Right lobe of liver (tissue), 6 donors: ENCODE data around the gene GJC2. TPM values are rescaled to one million over a fixed set of nuclear protein-coding genes. Genes with fewer than 3 reads are reported as not detected.

Source experiments
- ATAC-seq, 4 donors: fragments of 200-7000 bp; cut with Tn5 transposase; one replicate each; pipeline ENCODE4 v1.9.1; 2020; ENCODE audit warnings: mild to moderate bottlenecking in 4 of 4, moderate library complexity in 4 of 4
- DNase-seq, 3 donors: peaks; one replicate each; pipeline ENCODE4 v3.0.0-alpha.2; 2020
- H3K27ac ChIP-seq, 3 donors: fragments of 200-600 bp; one replicate each; pipeline ENCODE4 v1.8.0; 2022
- H3K27me3 ChIP-seq, 2 donors: fragments of 200-600 bp; one replicate each; pipeline ENCODE4 v1.8.0; 2022
- H3K36me3 ChIP-seq, 4 donors: fragments of 200-600 bp; sonication (generic) in 1 of 4; one replicate each; pipeline versions ENCODE4 v1.5.1 to v1.8.0; 2017 to 2022; ENCODE audit warnings: control low read depth in 1 of 4
- H3K4me1 ChIP-seq, 4 donors: fragments of 200-600 bp; sonication (generic) in 1 of 4; one replicate each; pipeline versions ENCODE4 v1.5.1 to v1.8.0; 2017 to 2022; ENCODE audit warnings: control low read depth in 1 of 4
- H3K4me3 ChIP-seq, 3 donors: fragments of 200-600 bp; one replicate each; pipeline ENCODE4 v1.8.0; 2022
- H3K9me3 ChIP-seq, 4 donors: fragments of 200-600 bp; sonication (generic) in 1 of 4; one replicate each; pipeline versions ENCODE4 v1.5.1 to v1.8.0; 2017 to 2022; ENCODE audit warnings: control low read depth in 1 of 4
- POLR2A ChIP-seq: fragments of 450-650 bp; IDR thresholded peaks from one replicate; pipeline ENCODE4 v1.6.1; 2017; ENCODE audit warnings: antibody characterized with exemption, mild to moderate bottlenecking
- WGBS: methylation state at CpG from one replicate; pipeline ENCODE4 v1.1.6; 2018; ENCODE audit warnings: low coverage, low lambda C conversion rate; ENCODE audit not compliant: insufficient coverage; ENCODE audit errors: missing lambda C conversion rate; 5-methylcytosine and 5-hydroxymethylcytosine counted together
- intact Hi-C, 2 donors: fragments of 100-400 bp; cut with DNase I; formaldehyde crosslinking; loops; one replicate each; pipeline versions ENCODE4 v1.11.2 to v1.14.1; 2022
- total RNA-seq, 6 experiments: library from RNA; depleted of rRNA in 2 of 6; stranded (reverse); fragments of >200 nt in 2 of 6; fragmentation: NEBNext Ultra II Directional in 3 of 6; extraction: Animal tissue kit (Norgen Biotek cat#: 25700) in 3 of 6; gene quantifications; one replicate each; pipeline versions ENCODE4 v1.1.0 to v1.2.4, GENCODE V29; 2016 to 2023
- TF ChIP-seq, protein P1 (sequence below), 4 donors: fragments of 200-600 bp in 3 of 4; fragments of 450-650 bp in 1 of 4; IDR thresholded peaks; one replicate each; pipeline versions ENCODE4 v1.5.1 to v1.8.0; 2016 to 2022; ENCODE audit warnings: antibody characterized with exemption in 4 of 4, mild to moderate bottlenecking in 2 of 4
- donor health status: DM: no; HTN: yes; CAD: no.
- donor health status: DM: no; HTN: no; CAD: no.
- donor health status: DM: no; HTN: no; CAD: no.
- donor health status: DM: no; HTN: yes; CAD: no.
- donor health status: DM: no; HTN: yes; CAD: no.

The GJC2 gene
- total RNA-seq, 6 experiments from 2014 or later, result 0.12 to 0.44 (median 0.16) TPM; not detected in 1

DNA sequence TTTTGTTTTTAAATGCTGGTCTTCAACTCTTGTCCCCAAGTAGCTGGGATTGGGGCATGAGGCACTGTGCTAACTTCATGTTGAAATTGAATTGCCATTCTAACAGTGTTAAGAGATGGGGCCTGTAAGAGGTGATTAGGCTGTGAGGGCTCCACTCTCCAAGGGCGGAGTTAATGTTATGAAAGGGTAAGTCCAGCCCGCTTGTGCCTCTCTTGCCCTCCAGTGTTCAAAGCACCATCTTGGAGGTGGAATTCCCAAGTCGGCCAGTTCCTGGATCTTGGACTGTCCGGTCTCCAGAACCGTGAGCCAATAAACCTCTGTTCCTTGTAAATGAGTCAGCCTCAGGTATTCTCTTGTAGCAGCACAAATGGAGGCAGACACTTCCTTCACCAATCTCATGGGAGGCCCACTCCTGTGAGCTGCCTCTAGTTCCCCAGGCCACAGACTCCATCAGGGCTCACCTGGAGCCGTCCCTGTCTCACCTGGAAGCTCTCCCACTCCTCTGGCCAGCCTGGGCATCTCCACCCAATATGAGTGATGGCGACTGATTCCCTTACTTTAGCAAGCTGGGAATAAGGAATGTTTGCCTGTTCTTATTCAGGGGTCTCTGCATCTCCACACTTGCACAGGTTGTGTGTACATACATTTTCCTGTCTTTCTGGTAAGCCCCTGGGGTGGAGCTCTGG, 31.4 kb downstream of the GJC2 start:
- intact Hi-C loops, result no loop called here
- WGBS, result 90% methylated on average over 2 of the region's 7 CpGs
- no peak overlapping the region for H3K27ac ChIP-seq
- no peaks in the 10 kb centered on the region for H3K9me3 ChIP-seq
- H3K36me3 ChIP-seq, result no peaks in the 10 kb centered on the region
- H3K27me3 ChIP-seq, result no peaks in the 10 kb centered on the region
- no peaks in the 10 kb centered on the region for H3K4me1 ChIP-seq
- ATAC-seq (no peak), DNase-seq (no peak)
- no peak overlapping the region for H3K4me3 ChIP-seq
- TF ChIP-seq, protein P1, sequence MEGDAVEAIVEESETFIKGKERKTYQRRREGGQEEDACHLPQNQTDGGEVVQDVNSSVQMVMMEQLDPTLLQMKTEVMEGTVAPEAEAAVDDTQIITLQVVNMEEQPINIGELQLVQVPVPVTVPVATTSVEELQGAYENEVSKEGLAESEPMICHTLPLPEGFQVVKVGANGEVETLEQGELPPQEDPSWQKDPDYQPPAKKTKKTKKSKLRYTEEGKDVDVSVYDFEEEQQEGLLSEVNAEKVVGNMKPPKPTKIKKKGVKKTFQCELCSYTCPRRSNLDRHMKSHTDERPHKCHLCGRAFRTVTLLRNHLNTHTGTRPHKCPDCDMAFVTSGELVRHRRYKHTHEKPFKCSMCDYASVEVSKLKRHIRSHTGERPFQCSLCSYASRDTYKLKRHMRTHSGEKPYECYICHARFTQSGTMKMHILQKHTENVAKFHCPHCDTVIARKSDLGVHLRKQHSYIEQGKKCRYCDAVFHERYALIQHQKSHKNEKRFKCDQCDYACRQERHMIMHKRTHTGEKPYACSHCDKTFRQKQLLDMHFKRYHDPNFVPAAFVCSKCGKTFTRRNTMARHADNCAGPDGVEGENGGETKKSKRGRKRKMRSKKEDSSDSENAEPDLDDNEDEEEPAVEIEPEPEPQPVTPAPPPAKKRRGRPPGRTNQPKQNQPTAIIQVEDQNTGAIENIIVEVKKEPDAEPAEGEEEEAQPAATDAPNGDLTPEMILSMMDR (IDR thresholded peaks at IDR 0.05), result no peak

GRCh38 chr1:228181645-228182034, 31.9 kb downstream of the GJC2 start:
- Histone ChIP-seq H3K36me3 (no peaks in the 10 kb centered on the region), H3K9me3 (no peaks in the 10 kb centered on the region), H3K27ac (no peak overlapping the region), H3K27me3 (no peaks in the 10 kb centered on the region), H3K4me3 (no peak overlapping the region), H3K4me1 (no peaks in the 10 kb centered on the region)
- intact Hi-C loops, result no loop called here
- no peak for DNase-seq
- whole genome bisulfite sequencing, result 94% methylated on average over 9 of the region's 9 CpGs
- TF ChIP-seq, protein P1 (IDR thresholded peaks at IDR 0.05), result no peak
- TF ChIP-seq POLR2A, result no peak
- no peak for ATAC-seq

DNA sequence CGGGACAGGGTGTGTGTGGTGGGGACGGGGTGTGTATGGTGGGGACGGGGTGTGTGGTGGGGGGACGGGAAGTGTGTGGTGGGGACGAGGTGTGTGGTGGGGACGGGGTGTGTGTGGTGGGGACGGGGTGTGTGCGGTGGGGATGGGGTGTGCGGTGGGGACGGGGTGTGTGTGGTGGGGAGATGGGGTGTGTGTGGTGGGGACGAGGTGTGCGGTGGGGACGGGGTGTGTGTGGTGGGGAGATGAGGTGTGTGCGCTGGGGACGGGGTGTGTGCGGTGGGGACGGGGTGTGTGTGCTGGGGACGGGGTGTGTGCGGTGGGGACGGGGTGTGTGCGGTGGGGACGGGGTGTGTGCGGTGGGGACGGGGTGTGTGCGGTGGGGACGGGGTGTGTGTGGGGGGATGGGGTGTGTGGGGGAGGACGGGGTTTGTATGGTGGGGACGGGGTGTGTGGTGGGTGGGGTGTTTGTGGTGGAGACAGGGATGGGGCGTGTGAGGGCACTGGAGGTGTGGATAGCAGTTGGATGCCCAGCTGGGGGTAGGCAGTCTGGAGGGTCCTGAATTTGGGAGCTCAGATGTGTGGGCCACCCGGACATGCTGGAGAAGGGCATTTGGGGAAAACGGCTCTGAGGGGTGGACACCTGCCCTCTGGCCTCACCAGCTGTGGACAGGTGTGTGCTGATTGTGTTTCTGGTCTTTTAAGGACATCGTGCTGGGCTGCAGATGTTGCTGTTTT, 32.7 kb downstream of the GJC2 start:
- TF ChIP-seq POLR2A, result no peak
- TF ChIP-seq, protein P1 (IDR thresholded peaks at IDR 0.05), result no peak
- Histone ChIP-seq H3K4me3 (no peak overlapping the region), H3K27me3 (no peaks in the 10 kb centered on the region), H3K4me1 (no peaks in the 10 kb centered on the region), H3K9me3 (no peaks in the 10 kb centered on the region), H3K27ac (no peak overlapping the region), H3K36me3 (no peaks in the 10 kb centered on the region)
- WGBS, result 85% methylated on average over 25 of the region's 32 CpGs
- no peak for DNase-seq
- intact Hi-C loops, result no loop called here
- ATAC-seq, result no peak

GRCh38 chr1:228184152-228184551, 34.4 kb downstream of the GJC2 start:
- TF ChIP-seq POLR2A, result no peak
- TF ChIP-seq, protein P1 (IDR thresholded peaks at IDR 0.05), result no peak
- intact Hi-C loops, result no loop called here
- H3K27ac ChIP-seq, result no peak overlapping the region
- no peaks in the 10 kb centered on the region for H3K4me1 ChIP-seq
- 81% methylated on average over 3 of the region's 7 CpGs for WGBS
- no peak for ATAC-seq
- no peaks in the 10 kb centered on the region for H3K27me3 ChIP-seq
- H3K9me3 ChIP-seq, result no peaks in the 10 kb centered on the region
- H3K36me3 ChIP-seq, result no peaks in the 10 kb centered on the region
- DNase-seq, result no peak
- H3K4me3 ChIP-seq, result no peak overlapping the region
